ENCODE data around the gene CEP63.

DNA sequence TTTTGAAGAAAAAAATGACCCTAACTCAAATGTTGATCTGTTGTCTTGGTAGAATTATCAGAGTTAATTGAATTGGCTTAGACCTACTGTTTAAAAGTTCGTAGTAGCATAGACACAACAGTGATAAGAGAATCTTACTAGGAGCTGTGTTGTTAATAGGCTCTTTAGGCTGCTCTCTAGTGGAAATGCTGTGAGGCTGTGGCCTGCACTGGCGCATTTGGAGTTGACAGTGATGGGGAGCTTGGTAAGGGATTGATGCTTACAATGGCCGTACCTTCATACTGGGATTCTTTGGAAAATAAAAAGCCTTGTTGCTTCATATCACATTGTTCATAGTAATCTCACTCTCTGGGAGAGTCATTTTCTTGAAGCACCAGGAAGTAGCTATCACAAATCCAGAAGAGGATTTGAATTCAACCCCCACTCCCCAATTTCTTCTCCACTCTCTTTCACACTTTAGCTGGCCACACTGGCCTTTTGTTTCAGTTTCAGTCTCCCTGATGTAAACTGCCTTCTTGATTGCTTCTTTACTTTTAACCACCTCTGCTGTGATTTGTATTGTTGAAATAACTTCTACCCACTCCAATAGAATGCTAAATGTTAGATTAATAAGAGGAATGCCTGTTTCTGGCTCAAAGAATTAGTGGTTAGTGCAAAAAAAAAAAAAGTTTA is 56.6 kb downstream of the CEP63 start:
- TF ChIP-seq, protein P1, sequence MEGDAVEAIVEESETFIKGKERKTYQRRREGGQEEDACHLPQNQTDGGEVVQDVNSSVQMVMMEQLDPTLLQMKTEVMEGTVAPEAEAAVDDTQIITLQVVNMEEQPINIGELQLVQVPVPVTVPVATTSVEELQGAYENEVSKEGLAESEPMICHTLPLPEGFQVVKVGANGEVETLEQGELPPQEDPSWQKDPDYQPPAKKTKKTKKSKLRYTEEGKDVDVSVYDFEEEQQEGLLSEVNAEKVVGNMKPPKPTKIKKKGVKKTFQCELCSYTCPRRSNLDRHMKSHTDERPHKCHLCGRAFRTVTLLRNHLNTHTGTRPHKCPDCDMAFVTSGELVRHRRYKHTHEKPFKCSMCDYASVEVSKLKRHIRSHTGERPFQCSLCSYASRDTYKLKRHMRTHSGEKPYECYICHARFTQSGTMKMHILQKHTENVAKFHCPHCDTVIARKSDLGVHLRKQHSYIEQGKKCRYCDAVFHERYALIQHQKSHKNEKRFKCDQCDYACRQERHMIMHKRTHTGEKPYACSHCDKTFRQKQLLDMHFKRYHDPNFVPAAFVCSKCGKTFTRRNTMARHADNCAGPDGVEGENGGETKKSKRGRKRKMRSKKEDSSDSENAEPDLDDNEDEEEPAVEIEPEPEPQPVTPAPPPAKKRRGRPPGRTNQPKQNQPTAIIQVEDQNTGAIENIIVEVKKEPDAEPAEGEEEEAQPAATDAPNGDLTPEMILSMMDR (IDR thresholded peaks at IDR 0.05) = no peak
- TF ChIP-seq POLR2A (IDR thresholded peaks at IDR 0.05) = no peak
